ENCODE results near the gene SURF4.

The SURF4 gene

GRCh38 chr9:133375724-133376654 lies at the start of gene SURF4, which contains the start of gene STKLD1:
Gene SURF4, minus strand, starts transcription at chr9:133376060. Its CDS starts 91 bp downstream, at chr9:133375969.
Gene STKLD1, plus strand, starts transcription at chr9:133376366. Its CDS starts 108 bp downstream, at chr9:133376474.
- DNase-seq, result peak; percentile 32 to 98 (median 88)

GRCh38 chr9:133425049-133425632 lies 49.3 kb upstream of the SURF4 start:
- DNase-seq, result no peak

GRCh38 chr9:133424187-133424586 lies 48.3 kb upstream of the SURF4 start:
- no peak for DNase-seq

GRCh38 chr9:133423216-133423615 lies 47.4 kb upstream of the SURF4 start:
- DNase-seq, result no peak

- peak in 1 of 56 donors; percentile 55 for DNase-seq
Observed at GRCh38 chr9:133421615-133422542, 46.0 kb upstream of the SURF4 start, which contains the start of gene ADAMTS13. Gene ADAMTS13, plus strand, starts transcription at chr9:133422367. Its CDS starts 77 bp downstream, at chr9:133422444.

- no peak for DNase-seq
Observed at GRCh38 chr9:133420392-133420827, 44.5 kb upstream of the SURF4 start.

- DNase-seq, result no peak
Observed at GRCh38 chr9:133419005-133419404, 43.1 kb upstream of the SURF4 start.

- DNase-seq, result peak in 55 of 56 donors; percentile 45 to 90 (median 75)
Observed at GRCh38 chr9:133417541-133418461, 41.9 kb upstream of the SURF4 start, which contains the start of gene REXO4. Gene REXO4, minus strand, starts transcription at chr9:133418010. Its CDS starts 166 bp downstream, at chr9:133417844.

GRCh38 chr9:133415170-133415569 lies 39.3 kb upstream of the SURF4 start:
- DNase-seq, result no peak

GRCh38 chr9:133408042-133408441 lies 32.2 kb upstream of the SURF4 start:
- no peak for DNase-seq

GRCh38 chr9:133406480-133407307 lies 30.8 kb upstream of the SURF4 start:
- DNase-seq, result peak in 52 of 56 donors; percentile 5 to 80 (median 48)

GRCh38 chr9:133405508-133406438 lies 29.9 kb upstream of the SURF4 start:
- DNase-seq, result no peak

- no peak for DNase-seq
Observed at GRCh38 chr9:133404454-133405002, 28.7 kb upstream of the SURF4 start.

GRCh38 chr9:133403766-133404453 lies 28.1 kb upstream of the SURF4 start:
- no peak for DNase-seq

GRCh38 chr9:133402689-133403088 lies 26.8 kb upstream of the SURF4 start:
- DNase-seq, result no peak

- no peak for DNase-seq
Observed at GRCh38 chr9:133401588-133401987, 25.7 kb upstream of the SURF4 start.

GRCh38 chr9:133400292-133400691 lies 24.4 kb upstream of the SURF4 start:
- DNase-seq, result no peak
